Activated CD4-positive, alpha-beta memory T cell treated with anti-CD3 and anti-CD28 coated beads, Interleukin-2, amount 10 ng/mL, durations not matched to agents 7 days and 5 days (primary cell): ENCODE results near the gene GDF7. TPM values are rescaled to one million over a fixed set of nuclear protein-coding genes. Genes with fewer than 3 reads are reported as not detected.
"Not testable (repeated sequence)": the region's sequence is repeated elsewhere in the genome, so short reads cannot be mapped to it uniquely, and the experiment has no call there.

ENCODE experiments used
- CTCF ChIA-PET: fragments of 350-600 bp; sonication (Branson Sonifier 250); formaldehyde crosslinking; loops from one replicate; lab custom pipeline; 2021; ENCODE audit warnings: antibody characterized with exemption, inconsistent platforms; lab: Charles Lee
- POLR2A ChIA-PET: fragments of 350-600 bp; sonication (Branson Sonifier 250); formaldehyde crosslinking; loops from one replicate; lab custom pipeline; 2021; ENCODE audit warnings: antibody characterized with exemption; lab: Charles Lee
- DNase-seq: peaks from one replicate; pipeline ENCODE4 v3.0.0-alpha.2; 2020
- H3K27ac Mint-ChIP-seq: one replicate; pipeline ENCODE4 v1.8.0; 2021; ENCODE audit warnings: mild to moderate bottlenecking, mixed read lengths
- H3K27me3 Mint-ChIP-seq: one replicate; pipeline ENCODE4 v1.8.0; 2021; ENCODE audit warnings: mixed read lengths
- H3K36me3 Mint-ChIP-seq: one replicate; pipeline ENCODE4 v1.8.0; 2021; ENCODE audit warnings: low read depth, mixed read lengths
- H3K4me1 Mint-ChIP-seq: one replicate; pipeline ENCODE4 v1.8.0; 2021; ENCODE audit warnings: mixed read lengths
- H3K4me3 Mint-ChIP-seq: one replicate; pipeline ENCODE4 v1.8.0; 2021; ENCODE audit warnings: mild to moderate bottlenecking, mixed read lengths
- H3K9me3 Mint-ChIP-seq: one replicate; pipeline ENCODE4 v1.8.0; 2021; ENCODE audit warnings: mixed read lengths
- total RNA-seq, 2 experiments: library from RNA; stranded (reverse); gene quantifications; one replicate each; pipeline ENCODE4 v1.2.3, GENCODE V29; 2021

GDF7 gene
- total RNA-seq, 2 experiments from 2014 or later: not detected

DNA sequence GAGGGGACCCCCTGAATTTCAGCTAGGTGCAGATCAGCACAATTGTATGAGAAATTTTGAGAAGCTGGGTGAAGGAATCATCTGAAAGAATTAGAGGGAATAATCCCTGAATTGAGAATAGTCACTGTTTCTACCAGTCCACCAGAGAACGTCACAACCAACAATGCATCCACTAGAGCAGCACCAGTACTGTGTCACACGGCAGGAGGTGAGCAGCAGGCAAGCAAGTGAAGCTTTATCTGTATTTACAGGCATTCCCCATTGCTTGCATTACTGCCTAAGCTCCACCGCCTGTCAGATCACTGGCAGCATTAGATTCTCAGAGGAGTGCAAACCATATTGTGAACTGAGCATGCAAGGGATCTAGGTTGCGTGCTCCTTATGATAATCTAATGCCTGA lies 40.7 kb downstream of the GDF7 start:
- Mint-ChIP-seq H3K27me3 (no peaks in the 10 kb centered on the region), H3K9me3 (no peaks in the 10 kb centered on the region), H3K4me1 (no peaks in the 10 kb centered on the region), H3K4me3 (no peak overlapping the region), H3K27ac (no peak overlapping the region), H3K36me3 (peaks cover 14% of the 10 kb centered on the region)
- ChIA-PET CTCF (no interaction called here), POLR2A (no interaction called here)
- no peak for DNase-seq

DNA sequence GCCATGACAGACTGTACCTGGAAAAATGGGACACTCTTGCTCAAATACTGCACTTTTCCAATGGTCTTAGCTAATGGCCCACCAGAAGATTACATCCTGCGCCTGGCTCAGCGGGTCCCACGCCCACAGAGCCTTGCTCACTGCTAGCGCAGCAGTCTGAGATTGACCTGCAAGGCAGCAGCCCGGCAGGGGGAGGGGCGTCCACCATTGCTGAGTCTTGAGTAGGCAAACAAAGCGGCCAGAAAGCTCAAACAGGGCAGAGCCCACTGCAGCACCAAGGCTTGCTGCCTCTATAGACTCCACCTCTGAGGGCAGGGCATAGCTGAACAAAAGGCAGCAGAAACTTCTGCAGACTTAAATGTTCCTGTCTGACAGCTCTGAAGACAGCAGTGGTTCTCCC lies 44.7 kb downstream of the GDF7 start:
- H3K4me1 Mint-ChIP-seq, DNase-seq, H3K9me3 Mint-ChIP-seq, POLR2A ChIA-PET, H3K27me3 Mint-ChIP-seq, H3K27ac Mint-ChIP-seq, H3K4me3 Mint-ChIP-seq, CTCF ChIA-PET: not testable (repeated sequence)
- peaks cover 40% of the 10 kb centered on the region for H3K36me3 Mint-ChIP-seq

DNA sequence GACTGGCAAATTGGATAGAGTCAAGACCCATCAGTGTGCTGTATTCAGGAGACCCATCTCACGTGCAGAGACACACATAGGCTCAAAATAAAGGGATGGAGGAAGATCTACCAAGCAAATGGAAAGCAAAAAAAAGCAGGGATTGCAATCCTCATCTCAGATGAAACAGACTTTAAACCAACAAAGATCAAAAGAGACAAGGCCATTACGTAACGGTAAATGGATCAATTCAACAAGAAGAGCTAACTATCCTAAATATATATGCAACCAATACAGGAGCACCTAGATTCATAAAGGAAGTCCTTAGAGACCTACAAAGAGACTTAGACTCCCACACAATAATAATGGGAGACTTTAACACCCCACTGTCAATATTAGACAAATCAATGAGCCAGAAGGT lies 46.6 kb downstream of the GDF7 start:
- H3K9me3 Mint-ChIP-seq: peaks cover 18% of the 10 kb centered on the region
- H3K4me3 Mint-ChIP-seq, H3K27ac Mint-ChIP-seq, H3K4me1 Mint-ChIP-seq, POLR2A ChIA-PET, CTCF ChIA-PET, DNase-seq, H3K27me3 Mint-ChIP-seq: not testable (repeated sequence)
- H3K36me3 Mint-ChIP-seq: peaks cover 48% of the 10 kb centered on the region

DNA sequence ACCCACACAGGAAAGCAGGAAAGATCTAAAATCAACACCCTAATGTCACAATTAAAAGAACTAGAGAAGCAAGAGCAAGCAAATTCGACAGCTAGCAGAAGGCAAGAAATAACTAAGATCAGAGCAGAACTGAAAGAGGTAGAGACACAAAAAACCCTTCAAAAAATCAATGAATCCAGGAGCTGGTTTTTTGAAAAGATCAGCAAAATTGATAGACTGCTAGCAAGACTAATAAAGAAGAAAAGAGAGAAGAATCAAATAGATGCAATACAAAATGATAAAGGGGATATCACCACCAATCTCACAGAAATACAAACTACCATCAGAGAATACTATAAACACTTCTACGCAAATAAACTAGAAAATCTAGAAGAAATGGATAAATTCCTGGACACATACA lies 47.5 kb downstream of the GDF7 start:
- DNase-seq, CTCF ChIA-PET, H3K4me3 Mint-ChIP-seq, H3K27ac Mint-ChIP-seq, H3K4me1 Mint-ChIP-seq, H3K27me3 Mint-ChIP-seq, POLR2A ChIA-PET: not testable (repeated sequence)
- peaks cover 18% of the 10 kb centered on the region for H3K9me3 Mint-ChIP-seq
- peaks cover 52% of the 10 kb centered on the region for H3K36me3 Mint-ChIP-seq

DNA sequence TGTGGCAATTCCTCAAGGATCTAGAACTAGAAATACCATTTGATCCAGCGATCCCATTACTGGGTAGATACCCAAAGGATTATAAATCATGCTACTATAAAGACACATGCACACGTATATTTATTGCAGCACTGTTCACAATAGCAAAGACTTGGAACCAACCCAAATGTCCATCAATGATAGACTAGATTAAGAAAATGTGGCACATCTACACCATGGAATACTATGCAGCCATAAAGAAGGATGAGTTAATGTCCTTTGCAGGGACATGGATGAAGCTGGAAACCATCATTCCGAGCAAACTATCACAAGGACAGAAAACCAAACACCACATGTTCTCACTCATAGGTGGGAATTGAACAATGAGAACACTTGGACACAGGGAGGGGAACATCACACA lies 49.2 kb downstream of the GDF7 start:
- CTCF ChIA-PET, POLR2A ChIA-PET: not testable (repeated sequence)
- peaks cover 50% of the 10 kb centered on the region for H3K36me3 Mint-ChIP-seq

DNA sequence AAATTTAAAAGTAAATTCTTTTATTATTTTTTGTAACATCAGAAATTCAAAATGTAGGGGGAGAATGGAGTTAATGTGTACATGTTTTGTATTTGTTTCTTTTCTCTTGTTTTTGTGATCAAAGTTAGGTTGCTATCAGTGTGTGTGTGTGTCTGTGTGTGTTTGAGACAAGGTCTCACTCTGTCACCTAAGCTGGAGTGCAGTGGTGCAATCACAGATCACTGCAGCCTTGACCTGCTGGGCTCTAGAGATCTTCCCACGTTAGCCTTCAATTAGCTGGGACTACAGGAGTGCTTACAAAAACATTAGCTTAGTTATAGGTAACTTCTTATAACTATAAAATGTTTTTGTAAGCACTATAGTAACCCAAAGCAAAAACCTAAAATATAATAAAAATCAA lies 50.7 kb downstream of the GDF7 start:
- Mint-ChIP-seq H3K4me1 (no peaks in the 10 kb centered on the region), H3K36me3 (peaks cover 47% of the 10 kb centered on the region), H3K4me3 (no peak overlapping the region), H3K9me3 (peaks cover 18% of the 10 kb centered on the region), H3K27me3 (no peaks in the 10 kb centered on the region), H3K27ac (no peak overlapping the region)
- POLR2A ChIA-PET: no interaction called here
- no peak for DNase-seq
- CTCF ChIA-PET: no interaction called here

More for the DNA sequence above, 49.2 kb downstream of the GDF7 start:
- H3K27me3 Mint-ChIP-seq, H3K4me1 Mint-ChIP-seq, H3K4me3 Mint-ChIP-seq, DNase-seq, H3K27ac Mint-ChIP-seq: not testable (repeated sequence)
- H3K9me3 Mint-ChIP-seq: peaks cover 18% of the 10 kb centered on the region

DNA sequence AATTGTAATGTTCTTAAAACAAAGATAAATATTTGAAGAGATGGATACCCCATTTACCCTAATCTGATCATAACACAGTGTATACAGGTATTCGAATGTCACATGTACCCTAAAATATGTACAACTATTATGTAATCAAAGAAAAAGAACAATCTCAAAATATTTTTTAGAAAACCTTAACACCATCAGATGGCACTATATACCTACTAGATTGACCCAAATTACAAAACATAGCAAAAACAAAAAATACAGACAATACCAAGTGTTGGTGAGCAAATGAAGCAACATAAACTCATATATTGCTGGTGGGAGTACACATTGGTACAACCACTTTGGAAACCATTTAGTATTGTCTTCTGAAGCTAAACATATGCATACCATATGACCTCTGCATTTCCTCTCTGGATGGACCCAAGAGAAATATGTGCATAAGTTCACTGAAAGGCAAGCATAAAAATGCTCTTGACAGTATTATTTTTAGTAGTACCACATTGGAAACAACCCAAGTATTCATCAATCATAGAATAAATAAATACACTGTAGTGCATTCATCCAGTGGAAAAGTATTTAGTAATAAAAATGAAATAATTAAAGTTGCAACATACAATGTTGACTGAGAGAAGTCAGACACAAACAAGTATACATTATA lies 55.8 kb downstream of the GDF7 start:
- no peaks in the 10 kb centered on the region for H3K27me3 Mint-ChIP-seq

DNA sequence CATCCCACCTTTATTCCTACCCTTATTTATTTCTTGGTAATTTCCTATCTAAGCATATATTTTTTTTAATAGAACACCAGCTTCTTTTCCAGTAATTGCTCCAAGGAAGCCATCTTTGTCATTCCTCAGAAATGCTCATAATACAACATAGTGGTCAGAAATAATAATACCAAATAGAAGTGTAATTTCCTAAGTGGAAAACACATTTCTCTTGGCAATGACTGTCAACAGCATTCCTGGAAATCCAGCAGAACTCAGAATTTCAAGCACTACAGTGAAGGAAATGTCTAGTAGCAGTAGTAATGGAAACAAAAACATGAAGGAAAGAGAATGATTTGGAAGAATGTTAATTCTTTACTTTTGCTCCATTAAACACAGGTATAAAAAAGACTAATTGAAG lies 56.6 kb downstream of the GDF7 start:
- peaks cover 5% of the 10 kb centered on the region for H3K4me1 Mint-ChIP-seq
- peaks cover 25% of the 10 kb centered on the region for H3K36me3 Mint-ChIP-seq
- H3K4me3 Mint-ChIP-seq: no peak overlapping the region
- no peaks in the 10 kb centered on the region for H3K9me3 Mint-ChIP-seq
- CTCF ChIA-PET: no interaction called here
- H3K27me3 Mint-ChIP-seq: no peaks in the 10 kb centered on the region
- no peak for DNase-seq
- POLR2A ChIA-PET: no interaction called here
- H3K27ac Mint-ChIP-seq: no peak overlapping the region

More for the DNA sequence above, 55.8 kb downstream of the GDF7 start:
- H3K36me3 Mint-ChIP-seq: peaks cover 25% of the 10 kb centered on the region
- H3K9me3 Mint-ChIP-seq: peaks cover 6% of the 10 kb centered on the region
- peaks cover 5% of the 10 kb centered on the region for H3K4me1 Mint-ChIP-seq
- CTCF ChIA-PET: no interaction called here
- POLR2A ChIA-PET: no interaction called here
- H3K27ac Mint-ChIP-seq: no peak overlapping the region
- no peak overlapping the region for H3K4me3 Mint-ChIP-seq
- DNase-seq: no peak

DNA sequence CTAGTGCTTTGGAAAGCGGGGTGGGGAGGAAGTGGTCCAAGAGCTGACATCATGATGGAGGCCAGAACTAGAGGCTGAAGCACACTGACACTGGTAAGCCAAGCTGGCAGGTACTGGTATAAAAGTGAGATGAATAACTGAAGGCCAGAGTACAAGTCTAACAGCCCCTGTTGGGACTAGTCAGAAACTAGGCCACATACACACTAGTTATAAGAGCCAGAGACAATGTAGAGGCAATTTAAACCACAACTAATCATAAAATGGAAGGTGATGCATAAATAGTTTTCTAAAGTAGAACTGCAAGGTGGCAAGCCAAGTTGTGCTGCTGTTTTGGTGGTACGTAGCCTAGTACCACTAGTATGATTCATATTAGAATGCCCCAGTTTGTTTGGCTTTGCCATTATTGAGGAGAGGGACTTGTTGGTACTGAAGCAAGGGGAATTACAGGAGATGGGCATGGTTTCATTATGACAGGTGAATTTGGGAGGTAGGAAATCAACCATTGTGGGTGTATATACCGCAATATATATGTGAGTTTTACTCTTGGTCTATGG lies 57.6 kb downstream of the GDF7 start:
- Mint-ChIP-seq H3K4me1 (peaks cover 5% of the 10 kb centered on the region), H3K27me3 (no peaks in the 10 kb centered on the region), H3K36me3 (peaks cover 21% of the 10 kb centered on the region), H3K9me3 (no peaks in the 10 kb centered on the region), H3K4me3 (no peak overlapping the region), H3K27ac (no peak overlapping the region)
- ChIA-PET POLR2A (no interaction called here), CTCF (no interaction called here)
- no peak for DNase-seq

DNA sequence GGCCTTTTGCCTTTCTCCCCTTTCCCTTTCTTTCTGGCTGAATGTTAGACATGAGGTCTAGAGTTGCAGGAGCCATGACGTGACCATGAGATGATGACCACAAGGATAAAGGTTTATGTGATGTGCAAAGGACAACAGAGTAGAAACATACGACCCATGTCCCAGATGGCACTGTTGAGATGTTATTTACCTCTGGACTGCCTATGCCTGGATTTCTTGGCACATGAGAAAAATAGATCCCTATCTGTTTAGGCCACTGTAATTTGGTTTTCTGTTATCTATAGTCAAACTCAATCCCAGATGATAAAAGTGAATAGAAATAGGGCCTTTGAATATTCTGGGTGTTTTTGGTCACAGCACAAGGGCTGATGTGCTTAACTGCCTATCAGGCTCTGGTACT lies 58.8 kb downstream of the GDF7 start:
- Mint-ChIP-seq H3K4me1 (peaks cover 5% of the 10 kb centered on the region), H3K9me3 (no peaks in the 10 kb centered on the region), H3K27me3 (no peaks in the 10 kb centered on the region), H3K27ac (no peak overlapping the region), H3K4me3 (no peak overlapping the region), H3K36me3 (peaks cover 21% of the 10 kb centered on the region)
- ChIA-PET POLR2A (no interaction called here), CTCF (no interaction called here)
- no peak for DNase-seq

DNA sequence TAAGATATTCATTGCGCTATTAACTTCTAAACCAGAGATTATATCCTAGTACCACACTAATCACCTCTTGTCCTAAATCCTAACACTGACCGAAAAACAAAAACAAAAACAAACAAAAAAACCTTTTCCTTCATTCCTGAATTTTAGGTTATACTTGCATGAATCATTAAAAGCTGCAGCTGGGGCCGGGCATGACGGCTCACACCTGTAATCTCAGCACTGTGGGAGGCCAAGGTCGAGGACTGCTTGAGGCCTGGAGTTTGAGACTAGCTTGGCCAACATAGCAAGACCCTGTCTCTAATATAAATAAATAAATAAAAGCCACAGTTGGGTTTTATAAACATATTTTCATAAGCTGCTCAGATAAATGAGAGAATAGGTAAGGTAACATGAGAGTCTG lies 60.0 kb downstream of the GDF7 start:
- DNase-seq: no peak
- H3K27ac Mint-ChIP-seq: no peak overlapping the region
- CTCF ChIA-PET: no interaction called here
- no peaks in the 10 kb centered on the region for H3K9me3 Mint-ChIP-seq
- peaks cover 13% of the 10 kb centered on the region for H3K36me3 Mint-ChIP-seq
- H3K4me1 Mint-ChIP-seq: peaks cover 5% of the 10 kb centered on the region
- POLR2A ChIA-PET: no interaction called here
- H3K4me3 Mint-ChIP-seq: no peak overlapping the region
- no peaks in the 10 kb centered on the region for H3K27me3 Mint-ChIP-seq

DNA sequence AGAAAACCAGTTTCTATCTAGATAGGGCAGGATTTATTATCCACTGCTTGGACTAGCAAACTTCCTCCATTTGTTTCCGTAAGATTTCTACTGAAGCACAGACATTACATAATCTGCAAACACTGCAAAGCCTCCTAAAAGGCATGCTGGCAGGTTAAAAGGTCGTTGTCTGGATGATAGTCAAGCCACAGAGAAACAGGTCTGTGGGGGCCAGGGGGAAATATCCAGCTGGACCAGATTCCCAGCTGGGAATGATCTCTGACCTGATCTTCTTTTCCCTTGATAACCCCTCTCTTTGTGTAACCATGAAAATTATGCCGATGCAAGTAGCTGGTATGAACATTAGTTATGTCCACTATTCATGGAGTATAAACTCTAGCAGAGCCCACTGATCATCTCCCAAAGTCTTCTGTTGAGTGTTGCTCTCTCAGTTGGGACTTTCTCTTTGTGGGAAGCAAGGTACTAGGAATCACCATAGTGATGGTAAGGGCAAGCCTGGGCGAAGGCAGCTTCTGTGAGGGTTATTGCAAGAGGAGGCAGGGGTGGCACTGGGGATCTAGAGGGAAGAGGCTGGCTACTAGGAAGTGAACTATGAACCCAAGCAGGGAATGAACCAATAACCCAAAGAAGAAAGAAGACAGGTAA lies 61.3 kb downstream of the GDF7 start:
- Mint-ChIP-seq H3K27me3 (no peaks in the 10 kb centered on the region), H3K27ac (no peak overlapping the region), H3K4me3 (no peak overlapping the region), H3K4me1 (peaks cover 5% of the 10 kb centered on the region), H3K36me3 (peaks cover 15% of the 10 kb centered on the region), H3K9me3 (no peaks in the 10 kb centered on the region)
- ChIA-PET CTCF (no interaction called here), POLR2A (no interaction called here)
- DNase-seq: no peak
